Caco-2 (cell line): ENCODE results near the gene AGAP1. TPM values are rescaled to one million over a fixed set of nuclear protein-coding genes. Genes with fewer than 3 reads are reported as not detected.

Source experiments
- BruUV-seq: library from RNA; stranded (reverse); fragments of 400-500 nt; replicated peaks from 2 replicates; lab custom pipeline; 2021; lab: Mats Ljungman, UMichigan
- CTCF ChIA-PET: fragments of 300-600 bp; sonication (Branson Sonifier 250); formaldehyde crosslinking; loops from one replicate; lab custom pipeline; 2022; ENCODE audit warnings: antibody characterized with exemption; lab: Charles Lee
- POLR2A ChIA-PET: fragments of 300-600 bp; sonication (Branson Sonifier 250); formaldehyde crosslinking; loops from one replicate; lab custom pipeline; 2022; ENCODE audit warnings: antibody characterized with exemption; lab: Charles Lee
- DNase-seq, 2 experiments: peaks; one replicate each; pipeline versions ENCODE4 v3.0.0 to v3.0.0-alpha.2; 2020 to 2022
- H3K27me3 ChIP-seq: replicated peaks from 2 replicates; pipeline ENCODE4 v1.6.0; 2011; ENCODE audit warnings: low read length; ENCODE audit not compliant: control insufficient read depth, insufficient read depth
- H3K36me3 ChIP-seq: 2 replicates; pipeline ENCODE4 v1.5.1; 2011; ENCODE audit warnings: low read length; ENCODE audit not compliant: control insufficient read depth, insufficient read depth
- H3K4me1 ChIP-seq: fragments of 250-450 bp; sonication (Bioruptor Pico); 2 replicates; pipeline ENCODE4 v1.5.1; 2020; ENCODE audit warnings: mild to moderate bottlenecking
- H3K4me3 ChIP-seq: 2 replicates; pipeline ENCODE4 v1.5.1; 2011; ENCODE audit warnings: low read depth, mild to moderate bottlenecking, control low read depth, low read length
- H3K9me3 ChIP-seq: fragments of 250-450 bp; sonication (Bioruptor Pico); 2 replicates; pipeline ENCODE4 v1.5.1; 2020; ENCODE audit warnings: mild to moderate bottlenecking, moderate library complexity
- H3K27ac Mint-ChIP-seq: one replicate; pipeline ENCODE4 v1.8.0; 2022; ENCODE audit warnings: mixed read lengths; ENCODE audit not compliant: unreplicated experiment
- H3K27me3 Mint-ChIP-seq: one replicate; pipeline ENCODE4 v1.8.0; 2022; ENCODE audit warnings: mixed read lengths; ENCODE audit not compliant: insufficient read depth, unreplicated experiment
- H3K36me3 Mint-ChIP-seq: one replicate; pipeline ENCODE4 v1.8.0; 2022; ENCODE audit warnings: mild to moderate bottlenecking, mixed read lengths; ENCODE audit not compliant: insufficient read depth, unreplicated experiment
- H3K4me1 Mint-ChIP-seq: one replicate; pipeline ENCODE4 v1.8.0; 2022; ENCODE audit warnings: low read depth, mixed read lengths; ENCODE audit not compliant: unreplicated experiment
- H3K4me3 Mint-ChIP-seq: one replicate; pipeline ENCODE4 v1.8.0; 2022; ENCODE audit warnings: mild to moderate bottlenecking, moderate library complexity, mixed read lengths; ENCODE audit not compliant: unreplicated experiment
- H3K9me3 Mint-ChIP-seq: one replicate; pipeline ENCODE4 v1.8.0; 2022; ENCODE audit warnings: mixed read lengths; ENCODE audit not compliant: unreplicated experiment
- CTCF ChIP-seq, 2 experiments: fragments of 200-600 bp in 1 of 2; IDR thresholded peaks; 1 replicate in 1 of 2; 2 replicates in 1 of 2; pipeline versions ENCODE4 v1.5.1 to v1.8.0; 2011 to 2022; ENCODE audit warnings: antibody characterized with exemption in 1 of 2, control low read depth in 1 of 2, inconsistent platforms in 1 of 2, low read depth in 1 of 2, low read length in 1 of 2, mild to moderate bottlenecking in 1 of 2, moderate library complexity in 1 of 2; ENCODE audit not compliant: insufficient read depth in 1 of 2, severe bottlenecking in 1 of 2, unreplicated experiment in 1 of 2
- intact Hi-C: fragments of 100-400 bp; cut with micrococcal nuclease; formaldehyde crosslinking; loops from one replicate; pipeline ENCODE4 v1.10.0; 2022; ENCODE audit not compliant: unreplicated experiment
- total RNA-seq: library from RNA; stranded (reverse); gene quantifications from 2 replicates; pipeline ENCODE4 v1.2.3, GENCODE V29; 2022

The AGAP1 gene
- total RNA-seq, 1 experiment from 2014 or later = 41.7 TPM

GRCh38 chr2:235554936-235555335 is 61.1 kb downstream of the AGAP1 start:
- no peak overlapping the region for H3K4me3 ChIP-seq
- intact Hi-C loops = loop anchor here (5.0 kb wide), 2 partner anchors 58 to 418 kb away; no protein-coding TSS in a partner anchor
- Mint-ChIP-seq H3K27ac (no peak overlapping the region), H3K36me3 (peaks cover 7% of the 10 kb centered on the region), H3K4me1 (no peaks in the 10 kb centered on the region), H3K4me3 (no peak overlapping the region), H3K27me3 (no peaks in the 10 kb centered on the region), H3K9me3 (no peaks in the 10 kb centered on the region)
- BruUV-seq = no TSS peak
- no peaks in the 10 kb centered on the region for H3K27me3 ChIP-seq
- ChIA-PET POLR2A (no interaction called here), CTCF (no interaction called here)
- H3K9me3 ChIP-seq = no peaks in the 10 kb centered on the region
- no peaks in the 10 kb centered on the region for H3K4me1 ChIP-seq
- no peak for DNase-seq
- no peak for TF ChIP-seq CTCF (IDR thresholded peaks at IDR 0.05; ENCODE audit: insufficient read depth in 1 of 2, low read depth in 1 of 2, low read length in 1 of 2, severe bottlenecking in 1 of 2, unreplicated experiment in 1 of 2)
- H3K36me3 ChIP-seq = no peaks in the 10 kb centered on the region

- no peaks in the 10 kb centered on the region for H3K9me3 ChIP-seq
- no peaks in the 10 kb centered on the region for H3K4me1 ChIP-seq
- CTCF ChIA-PET = no interaction called here
- Mint-ChIP-seq H3K27ac (no peak overlapping the region), H3K27me3 (no peaks in the 10 kb centered on the region), H3K36me3 (peaks cover 7% of the 10 kb centered on the region), H3K4me3 (no peak overlapping the region), H3K4me1 (peaks cover 4% of the 10 kb centered on the region), H3K9me3 (no peaks in the 10 kb centered on the region)
- BruUV-seq = no TSS peak
- intact Hi-C loops = no loop called here
- DNase-seq = no peak
- POLR2A ChIA-PET = no interaction called here
- TF ChIP-seq CTCF (IDR thresholded peaks at IDR 0.05; ENCODE audit: insufficient read depth in 1 of 2, low read depth in 1 of 2, low read length in 1 of 2, severe bottlenecking in 1 of 2, unreplicated experiment in 1 of 2) = no peak
- H3K27me3 ChIP-seq = no peaks in the 10 kb centered on the region
- no peaks in the 10 kb centered on the region for H3K36me3 ChIP-seq
- no peak overlapping the region for H3K4me3 ChIP-seq
Observed at GRCh38 chr2:235555371-235555770, 61.5 kb downstream of the AGAP1 start.

GRCh38 chr2:235556086-235556485 is 62.2 kb downstream of the AGAP1 start:
- Mint-ChIP-seq H3K9me3 (no peaks in the 10 kb centered on the region), H3K27ac (no peak overlapping the region), H3K4me1 (peaks cover 10% of the 10 kb centered on the region), H3K36me3 (peaks cover 7% of the 10 kb centered on the region), H3K4me3 (no peak overlapping the region), H3K27me3 (no peaks in the 10 kb centered on the region)
- Histone ChIP-seq H3K4me3 (no peak overlapping the region), H3K36me3 (no peaks in the 10 kb centered on the region), H3K4me1 (peaks cover 3% of the 10 kb centered on the region), H3K27me3 (no peaks in the 10 kb centered on the region), H3K9me3 (no peaks in the 10 kb centered on the region)
- TF ChIP-seq CTCF (IDR thresholded peaks at IDR 0.05; ENCODE audit: insufficient read depth in 1 of 2, low read depth in 1 of 2, low read length in 1 of 2, severe bottlenecking in 1 of 2, unreplicated experiment in 1 of 2) = no peak
- BruUV-seq = no TSS peak
- no peak for DNase-seq
- ChIA-PET CTCF (no interaction called here), POLR2A (no interaction called here)
- intact Hi-C loops = no loop called here
